Nephron (organoid): Measurements from ENCODE around the gene UGT1A3.
"Not testable (repeated sequence)": the region's sequence is repeated elsewhere in the genome, so short reads cannot be mapped to it uniquely, and the experiment has no call there.

Experiments used
- H3K27ac Mint-ChIP-seq, 3 experiments: 2 replicates each; pipeline ENCODE4 v1.8.0; 2020; ENCODE audit warnings: mixed read lengths in 3 of 3, mild to moderate bottlenecking in 2 of 3, moderate library complexity in 1 of 3
- H3K27me3 Mint-ChIP-seq: 2 replicates; pipeline ENCODE4 v1.8.0; 2021; ENCODE audit warnings: low read depth, mild to moderate bottlenecking, moderate library complexity, mixed read lengths
- H3K36me3 Mint-ChIP-seq: 2 replicates; pipeline ENCODE4 v1.8.0; 2020; ENCODE audit warnings: low read depth, mixed read lengths
- H3K4me1 Mint-ChIP-seq: 2 replicates; pipeline ENCODE4 v1.8.0; 2020; ENCODE audit warnings: mixed read lengths
- H3K4me3 Mint-ChIP-seq, 3 experiments: 2 replicates each; pipeline ENCODE4 v1.8.0; 2020; ENCODE audit warnings: mild to moderate bottlenecking in 3 of 3, mixed read lengths in 3 of 3, moderate library complexity in 2 of 3
- H3K9me3 Mint-ChIP-seq: 2 replicates; pipeline ENCODE4 v1.8.0; 2020; ENCODE audit warnings: mixed read lengths
- CTCF ChIP-seq, 3 experiments: fragments of 200-600 bp; sonication (generic); IDR thresholded peaks; one replicate each; pipeline ENCODE4 v1.5.0; 2021; ENCODE audit warnings: antibody characterized with exemption in 3 of 3; ENCODE audit not compliant: unreplicated experiment in 3 of 3

The UGT1A3 gene

GRCh38 chr2:233700028-233700635 lies 28.7 kb upstream of the UGT1A3 start:
- Mint-ChIP-seq H3K9me3 (peaks cover 11% of the 10 kb centered on the region), H3K27ac (peak overlapping the region in 1 of 3 experiments; percentile 27), H3K36me3 (no peaks in the 10 kb centered on the region), H3K27me3 (no peaks in the 10 kb centered on the region), H3K4me3 (no peak overlapping the region), H3K4me1 (no peaks in the 10 kb centered on the region)
- TF ChIP-seq CTCF (IDR thresholded peaks at IDR 0.05; ENCODE audit: unreplicated experiment in 3 of 3), result no peak

- H3K27me3 Mint-ChIP-seq, H3K36me3 Mint-ChIP-seq, H3K4me3 Mint-ChIP-seq, H3K27ac Mint-ChIP-seq, H3K4me1 Mint-ChIP-seq: not testable (repeated sequence)
- H3K9me3 Mint-ChIP-seq, result peaks cover 11% of the 10 kb centered on the region
Observed at GRCh38 chr2:233700842-233701241, 28.0 kb upstream of the UGT1A3 start.

- peaks cover 11% of the 10 kb centered on the region for H3K9me3 Mint-ChIP-seq
- H3K4me1 Mint-ChIP-seq, result no peaks in the 10 kb centered on the region
- no peak overlapping the region for H3K27ac Mint-ChIP-seq
- no peaks in the 10 kb centered on the region for H3K27me3 Mint-ChIP-seq
- no peaks in the 10 kb centered on the region for H3K36me3 Mint-ChIP-seq
- H3K4me3 Mint-ChIP-seq, result no peak overlapping the region
- TF ChIP-seq CTCF (IDR thresholded peaks at IDR 0.05; ENCODE audit: unreplicated experiment in 3 of 3), result no peak
Observed at GRCh38 chr2:233702238-233702637, 26.6 kb upstream of the UGT1A3 start.

GRCh38 chr2:233705911-233706506 lies 22.8 kb upstream of the UGT1A3 start:
- no peaks in the 10 kb centered on the region for H3K36me3 Mint-ChIP-seq
- peaks cover 7% of the 10 kb centered on the region for H3K27me3 Mint-ChIP-seq
- no peak overlapping the region for H3K27ac Mint-ChIP-seq
- peaks cover 11% of the 10 kb centered on the region for H3K9me3 Mint-ChIP-seq
- no peaks in the 10 kb centered on the region for H3K4me1 Mint-ChIP-seq
- H3K4me3 Mint-ChIP-seq, result no peak overlapping the region
- TF ChIP-seq CTCF (IDR thresholded peaks at IDR 0.05; ENCODE audit: unreplicated experiment in 3 of 3), result no peak

GRCh38 chr2:233706720-233707119 lies 22.1 kb upstream of the UGT1A3 start:
- Mint-ChIP-seq H3K27me3 (peaks cover 13% of the 10 kb centered on the region), H3K4me3 (no peak overlapping the region), H3K9me3 (peaks cover 11% of the 10 kb centered on the region), H3K36me3 (no peaks in the 10 kb centered on the region), H3K27ac (no peak overlapping the region), H3K4me1 (no peaks in the 10 kb centered on the region)
- no peak for TF ChIP-seq CTCF (IDR thresholded peaks at IDR 0.05; ENCODE audit: unreplicated experiment in 3 of 3)

- no peak for TF ChIP-seq CTCF (IDR thresholded peaks at IDR 0.05; ENCODE audit: unreplicated experiment in 3 of 3)
Observed at GRCh38 chr2:233707940-233708644, 20.8 kb upstream of the UGT1A3 start.

More at GRCh38 chr2:233707940-233708644, 20.8 kb upstream of the UGT1A3 start:
- Mint-ChIP-seq H3K4me3 (no peak overlapping the region), H3K27me3 (peaks cover 18% of the 10 kb centered on the region), H3K9me3 (peaks cover 6% of the 10 kb centered on the region), H3K4me1 (no peaks in the 10 kb centered on the region), H3K36me3 (no peaks in the 10 kb centered on the region), H3K27ac (no peak overlapping the region)
